GM12873 (cell line): ENCODE results near the gene PBX2.

Experiments used
- CTCF ChIP-seq: IDR thresholded peaks from 2 replicates; pipeline ENCODE4 v1.5.1; 2012; ENCODE audit warnings: low read depth, mild to moderate bottlenecking, moderate library complexity, low read length, control low read depth; ENCODE audit not compliant: insufficient read depth; ENCODE audit errors: missing control alignments

The PBX2 gene

DNA sequence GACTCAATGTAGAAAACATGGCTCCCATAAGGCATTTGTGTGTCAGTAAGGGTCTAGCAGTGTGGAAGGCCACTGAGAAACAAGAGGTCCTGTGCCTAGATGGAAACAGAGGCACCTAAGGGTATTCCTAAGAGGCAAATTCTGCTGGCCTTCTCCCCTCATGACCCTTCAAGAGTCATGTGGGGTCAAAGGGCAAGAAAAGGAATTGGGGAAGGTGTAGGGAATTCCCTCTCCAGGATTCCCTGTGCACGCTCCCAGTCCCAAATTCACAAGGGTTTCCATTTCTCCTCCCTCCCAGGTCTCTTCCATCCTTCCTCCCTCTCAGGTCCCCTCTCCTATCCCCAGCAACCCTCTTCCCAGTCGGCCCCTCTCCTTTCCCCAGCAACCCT is 14.7 kb downstream of the PBX2 start:
- TF ChIP-seq CTCF = no peak

- no peak for TF ChIP-seq CTCF
Observed at GRCh38 chr6:32174416-32174815, 15.6 kb downstream of the PBX2 start.

GRCh38 chr6:32173051-32173727 is 16.8 kb downstream of the PBX2 start:
- no peak for TF ChIP-seq CTCF

DNA sequence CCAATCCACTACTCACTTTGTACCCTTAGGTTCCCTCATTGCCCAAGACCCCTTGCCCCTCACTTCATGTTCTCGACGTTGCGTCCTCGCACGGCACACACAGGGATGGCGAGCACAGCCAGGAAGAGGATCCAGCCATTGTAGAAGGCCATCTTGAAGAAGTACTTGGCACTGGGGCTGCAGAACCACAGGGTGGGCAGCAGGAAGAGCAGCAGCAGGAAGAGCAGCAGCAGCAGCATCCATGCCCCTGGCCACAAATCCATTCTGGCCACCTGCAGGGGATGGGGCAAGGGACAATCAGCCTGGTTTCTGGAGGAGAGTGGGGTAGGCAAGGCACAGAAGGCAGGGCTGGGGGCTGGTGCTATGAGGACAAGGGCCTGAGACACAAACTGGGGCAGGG is 18.8 kb downstream of the PBX2 start:
- TF ChIP-seq CTCF = no peak

GRCh38 chr6:32170294-32170693 is 19.7 kb downstream of the PBX2 start:
- TF ChIP-seq CTCF = no peak

DNA sequence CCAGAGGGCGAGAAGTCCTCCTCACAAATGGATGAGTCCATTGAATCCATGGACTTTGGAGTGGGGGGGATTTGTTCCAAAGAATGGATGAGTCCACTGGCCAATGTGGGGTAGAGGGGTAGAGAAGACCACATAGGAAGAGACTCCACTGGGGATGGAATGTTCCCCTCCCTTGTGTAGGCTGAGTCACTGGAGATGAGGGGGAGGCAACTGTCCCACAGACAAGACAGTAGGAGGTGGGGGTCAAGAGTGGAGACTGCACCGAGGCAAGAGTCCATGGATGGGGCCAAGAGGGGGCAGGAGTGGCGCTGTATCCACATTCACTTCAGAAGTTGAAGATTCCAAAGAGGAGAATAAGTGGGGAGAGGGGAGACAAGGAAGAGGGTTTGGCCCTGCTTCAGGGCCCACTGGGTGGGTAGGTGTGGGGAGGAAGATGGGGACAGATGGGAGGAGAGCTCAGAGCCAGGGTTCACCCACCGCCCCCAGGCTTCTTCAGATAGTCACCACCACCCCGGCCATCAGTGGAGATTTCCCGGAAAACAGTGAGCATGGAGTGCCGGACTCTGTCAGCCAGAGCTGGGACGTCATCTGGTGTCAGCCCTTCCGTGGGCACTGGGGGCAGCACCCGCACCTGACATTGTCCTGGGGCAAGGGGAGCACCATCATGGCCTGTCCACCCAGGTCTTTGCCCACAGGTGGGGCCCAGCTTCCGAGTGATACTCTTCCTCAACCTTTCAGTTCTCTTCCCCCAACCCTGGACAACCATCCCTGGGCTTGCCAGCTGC is 21.0 kb downstream of the PBX2 start:
- TF ChIP-seq CTCF = no peak

GRCh38 chr6:32168350-32168749 is 21.7 kb downstream of the PBX2 start:
- no peak for TF ChIP-seq CTCF
